Prostate gland (tissue), 2 donors: Measurements from ENCODE around the gene AARS1. TPM values are rescaled to one million over a fixed set of nuclear protein-coding genes. Genes with fewer than 3 reads are reported as not detected.
A peak's percentile ranks its signal among the peaks of the same experiment; 100 is the strongest.
"Not testable (repeated sequence)": the region's sequence is repeated elsewhere in the genome, so short reads cannot be mapped to it uniquely, and the experiment has no call there.

ENCODE experiments used
- DNase-seq: peaks from one replicate; pipeline ENCODE4 v3.0.0-alpha.2; 2019; ENCODE audit warnings: low spot score
- H3K27ac ChIP-seq, 2 donors: fragments of 200-600 bp; sonication (generic); 2 replicates each; pipeline ENCODE4 v1.5.1; 2017 to 2019
- H3K27me3 ChIP-seq: fragments of 200-600 bp; sonication (generic); replicated peaks from 2 replicates; pipeline ENCODE4 v1.5.1; 2019; ENCODE audit not compliant: insufficient read depth
- H3K36me3 ChIP-seq, 2 donors: fragments of 200-600 bp; sonication (generic); 1 replicate in 1 of 2; 2 replicates in 1 of 2; pipeline versions ENCODE4 v1.5.1 to v1.8.1; 2017 to 2019
- H3K4me1 ChIP-seq: fragments of 200-600 bp; sonication (generic); replicated peaks from 2 replicates; pipeline ENCODE4 v1.5.1; 2019
- H3K4me3 ChIP-seq, 2 donors: fragments of 200-600 bp; sonication (generic); 2 replicates each; pipeline ENCODE4 v1.5.1; 2017 to 2019
- H3K9me3 ChIP-seq: fragments of 200-600 bp; sonication (generic); 2 replicates; pipeline ENCODE4 v1.5.1; 2017
- CTCF ChIP-seq, 4 experiments: fragments of 200-600 bp in 2 of 4; fragments of 450-650 bp in 2 of 4; sonication (generic) in 2 of 4; IDR thresholded peaks; 1 replicate in 3 of 4; 2 replicates in 1 of 4; pipeline ENCODE4 v1.5.1; 2016 to 2019; ENCODE audit warnings: antibody characterized with exemption in 4 of 4, mild to moderate bottlenecking in 2 of 4, moderate library complexity in 2 of 4
- POLR2A ChIP-seq: fragments of 450-650 bp; IDR thresholded peaks from one replicate; pipeline ENCODE4 v1.6.1; 2016; ENCODE audit warnings: antibody characterized with exemption, mild to moderate bottlenecking
- POLR2AphosphoS5 ChIP-seq: sonication (generic); formaldehyde crosslinking; IDR thresholded peaks from one replicate; pipeline ENCODE4 v1.6.1; 2017; ENCODE audit warnings: antibody characterized with exemption
- WGBS: methylation state at CpG from one replicate; pipeline ENCODE4 v1.1.5; 2018; 5-methylcytosine and 5-hydroxymethylcytosine counted together
- intact Hi-C: fragments of 100-400 bp; cut with DNase I; formaldehyde crosslinking; loops from one replicate; pipeline ENCODE4 v1.14.2; 2022
- total RNA-seq, 2 donors: library from RNA; depleted of rRNA; stranded (reverse); fragments of >200 nt; gene quantifications; one replicate each; pipeline ENCODE4 v1.1.0, GENCODE V29; 2016

AARS1 gene
- total RNA-seq, 2 donors from 2014 or later: 79.1 to 93.1 TPM

- H3K27me3 ChIP-seq: no peaks in the 10 kb centered on the region
- 50% methylated on average over 7 of the region's 7 CpGs for WGBS
- H3K9me3 ChIP-seq: no peaks in the 10 kb centered on the region
- peak overlapping the region in 1 of 2 donors; percentile 52 for H3K27ac ChIP-seq
- DNase-seq: peak; percentile 13
- TF ChIP-seq POLR2AphosphoS5 (peak; percentile 69), POLR2A (no peak)
- H3K36me3 ChIP-seq: no peaks in the 10 kb centered on the region
- intact Hi-C loops: no loop called here
- H3K4me1 ChIP-seq: no peaks in the 10 kb centered on the region
- H3K4me3 ChIP-seq: no peak overlapping the region
Measured at GRCh38 chr16:70324998-70325747, 35.9 kb upstream of the AARS1 start.

- TF ChIP-seq POLR2A: no peak
- no peak for TF ChIP-seq POLR2AphosphoS5
- no peak for TF ChIP-seq CTCF (IDR thresholded peaks at IDR 0.05)
- WGBS: 95% methylated on average over 5 of the region's 5 CpGs
- H3K36me3 ChIP-seq: peaks cover 0 to 8% of the 10 kb centered on the region in 2 donors
Measured at GRCh38 chr16:70320121-70320520, 30.8 kb upstream of the AARS1 start.

GRCh38 chr16:70307726-70308125 lies 18.4 kb upstream of the AARS1 start:
- H3K27me3 ChIP-seq, H3K36me3 ChIP-seq, H3K4me3 ChIP-seq, H3K4me1 ChIP-seq, intact Hi-C loops, DNase-seq, H3K27ac ChIP-seq, H3K9me3 ChIP-seq: not testable (repeated sequence)
- 97% methylated on average over 2 of the region's 2 CpGs for WGBS

More at GRCh38 chr16:70320121-70320520, 30.8 kb upstream of the AARS1 start:
- no peaks in the 10 kb centered on the region for H3K27me3 ChIP-seq
- no peak overlapping the region for H3K27ac ChIP-seq
- no peak overlapping the region for H3K4me3 ChIP-seq
- H3K4me1 ChIP-seq: no peaks in the 10 kb centered on the region
- no peak for DNase-seq
- no peaks in the 10 kb centered on the region for H3K9me3 ChIP-seq
- intact Hi-C loops: no loop called here

- no peak for TF ChIP-seq POLR2A
- no peak for TF ChIP-seq POLR2AphosphoS5
- TF ChIP-seq CTCF (IDR thresholded peaks at IDR 0.05): no peak
- no peak overlapping the region for H3K4me3 ChIP-seq
- WGBS: 99% methylated on average over 2 of the region's 2 CpGs
- H3K27ac ChIP-seq: no peak overlapping the region
- no peak for DNase-seq
- intact Hi-C loops: no loop called here
- no peaks in the 10 kb centered on the region for H3K27me3 ChIP-seq
- H3K4me1 ChIP-seq: no peaks in the 10 kb centered on the region
- H3K9me3 ChIP-seq: no peaks in the 10 kb centered on the region
- H3K36me3 ChIP-seq: no peaks in the 10 kb centered on the region
Measured at GRCh38 chr16:70306880-70307279, 17.6 kb upstream of the AARS1 start.

GRCh38 chr16:70304892-70305448 lies 15.7 kb upstream of the AARS1 start:
- TF ChIP-seq POLR2A (no peak), CTCF (IDR thresholded peaks at IDR 0.05) (no peak), POLR2AphosphoS5 (no peak)
- WGBS: 73% methylated on average over 3 of the region's 3 CpGs
- no peak overlapping the region for H3K27ac ChIP-seq

GRCh38 chr16:70302745-70303144 lies 13.4 kb upstream of the AARS1 start:
- no peaks in the 10 kb centered on the region for H3K4me1 ChIP-seq
- H3K36me3 ChIP-seq: no peaks in the 10 kb centered on the region
- WGBS: 34% methylated on average over 1 of the region's 1 CpG
- H3K9me3 ChIP-seq: no peaks in the 10 kb centered on the region
- no peak for DNase-seq
- H3K27me3 ChIP-seq: no peaks in the 10 kb centered on the region
- no peak overlapping the region for H3K27ac ChIP-seq
- intact Hi-C loops: no loop called here
- TF ChIP-seq POLR2A: no peak
- TF ChIP-seq POLR2AphosphoS5: no peak
- no peak for TF ChIP-seq CTCF (IDR thresholded peaks at IDR 0.05)
- no peak overlapping the region for H3K4me3 ChIP-seq

More at GRCh38 chr16:70304892-70305448, 15.7 kb upstream of the AARS1 start:
- H3K27me3 ChIP-seq: no peaks in the 10 kb centered on the region
- intact Hi-C loops: no loop called here
- no peaks in the 10 kb centered on the region for H3K9me3 ChIP-seq
- no peak for DNase-seq
- H3K36me3 ChIP-seq: no peaks in the 10 kb centered on the region
- no peak overlapping the region for H3K4me3 ChIP-seq
- H3K4me1 ChIP-seq: no peaks in the 10 kb centered on the region
